ENCODE measurements around the gene TIMM21.

Gene TIMM21

DNA sequence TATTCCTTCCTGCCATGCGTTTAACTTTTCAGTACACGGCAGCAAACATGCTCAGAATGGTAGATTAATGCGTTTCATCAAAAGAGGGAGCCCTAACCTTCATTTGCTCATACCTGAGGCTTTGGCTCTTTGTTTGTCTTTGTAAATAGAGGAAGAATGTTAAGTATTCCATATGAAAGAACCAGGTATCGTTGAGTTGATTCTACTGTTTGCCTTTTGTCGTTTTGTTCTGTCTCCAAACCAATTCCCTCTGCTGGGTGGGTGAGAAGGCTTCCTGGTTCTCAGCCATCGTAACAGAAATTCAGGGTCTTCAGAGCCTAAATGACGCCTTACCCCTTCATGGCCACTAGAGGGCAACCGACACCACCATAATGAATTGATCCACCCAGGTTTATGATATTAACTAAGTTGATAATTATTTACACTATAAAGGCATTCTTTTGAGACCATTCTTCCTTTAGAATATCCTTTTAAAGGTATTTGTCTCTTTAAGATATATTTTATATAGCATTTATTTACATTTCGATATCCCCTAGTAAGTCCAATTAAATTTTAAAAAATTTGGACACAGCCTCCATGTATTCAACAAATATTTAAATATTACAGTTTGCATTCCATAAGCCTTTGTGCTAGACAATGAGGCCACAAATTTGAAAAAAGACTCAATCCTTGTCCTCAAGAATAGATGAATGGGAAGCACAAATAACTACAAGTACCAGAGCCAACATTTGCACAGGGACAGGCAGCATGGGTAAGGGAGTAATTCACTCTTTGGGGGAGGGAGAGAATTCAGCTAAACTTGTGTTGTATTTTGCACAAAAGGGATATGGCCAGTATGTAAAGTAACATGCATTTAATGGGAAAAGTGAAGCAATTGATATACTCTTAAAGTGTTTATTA is 48.1 kb downstream of the TIMM21 start:
- peak; percentile 16 to 95 (median 88) for DNase-seq

DNA sequence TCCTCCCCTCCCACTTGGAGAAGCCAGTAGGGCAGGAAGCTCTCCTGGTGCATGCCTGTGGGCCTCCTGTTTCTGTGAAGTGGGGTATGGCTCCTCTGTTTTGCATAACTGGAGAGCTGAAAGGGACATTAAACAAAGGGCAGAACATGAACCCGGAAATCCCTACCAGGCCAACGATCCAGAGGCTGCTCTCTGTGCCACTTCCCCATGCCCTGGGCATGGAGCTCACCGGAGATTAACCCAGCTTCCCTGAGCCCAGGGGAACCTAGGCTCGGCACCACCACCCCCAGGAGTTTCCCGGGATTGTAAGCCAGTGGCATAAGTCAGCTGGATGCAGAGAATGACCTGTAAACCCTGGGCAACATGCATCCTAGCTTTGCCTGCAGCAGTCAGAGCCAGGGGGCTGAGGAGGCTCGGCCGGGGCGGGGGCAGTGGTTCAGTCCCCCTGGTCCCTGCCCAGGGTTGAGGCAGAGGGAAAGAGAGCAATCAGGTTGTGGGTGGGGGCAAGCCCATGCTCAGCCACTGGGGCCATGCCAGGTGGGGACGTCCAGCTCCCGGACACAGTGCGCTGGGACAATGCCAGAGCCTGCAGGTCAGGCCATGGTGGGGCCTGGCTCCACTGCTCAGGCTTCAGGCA is 49.5 kb downstream of the TIMM21 start:
- no peak for DNase-seq

DNA sequence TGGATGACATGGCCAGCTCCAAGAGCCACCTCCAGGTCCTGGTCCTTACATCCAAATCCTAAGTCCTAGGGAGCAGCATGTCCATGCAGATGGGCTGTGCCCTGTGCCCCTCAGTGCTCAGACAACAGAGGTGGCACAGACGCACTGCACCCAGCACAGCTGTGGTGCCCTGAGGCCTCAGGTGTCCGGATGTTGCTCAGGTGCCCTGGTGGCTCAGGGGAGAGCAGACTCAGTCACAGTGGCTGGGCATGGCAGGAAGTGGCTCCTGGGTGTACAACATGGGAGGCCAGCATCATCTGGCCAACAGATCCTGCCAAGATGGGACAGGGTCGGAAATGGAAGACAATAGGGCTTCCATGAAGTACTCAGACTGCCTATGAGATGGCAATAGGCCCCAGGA is 50.1 kb downstream of the TIMM21 start:
- DNase-seq, result no peak

DNA sequence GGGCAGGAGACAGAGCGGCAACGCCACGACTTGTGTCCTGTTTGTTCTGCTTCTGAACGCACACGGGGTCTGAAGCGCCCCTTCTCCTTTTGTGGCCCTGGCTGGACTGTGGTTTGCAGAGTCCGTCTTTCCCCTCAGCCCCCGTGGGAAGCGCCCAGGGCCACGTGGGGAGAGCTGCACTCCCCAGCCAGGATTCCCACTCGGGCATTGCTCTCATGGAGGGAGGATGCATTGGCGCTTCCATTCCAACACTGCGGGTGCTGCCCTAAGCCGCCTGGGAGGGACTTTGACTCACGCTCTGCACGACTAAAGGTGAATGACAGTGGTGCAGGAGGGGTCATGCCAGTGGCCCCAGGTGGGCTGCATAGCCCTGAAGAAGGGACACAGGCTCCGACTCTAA is 52.5 kb downstream of the TIMM21 start:
- no peak for DNase-seq

DNA sequence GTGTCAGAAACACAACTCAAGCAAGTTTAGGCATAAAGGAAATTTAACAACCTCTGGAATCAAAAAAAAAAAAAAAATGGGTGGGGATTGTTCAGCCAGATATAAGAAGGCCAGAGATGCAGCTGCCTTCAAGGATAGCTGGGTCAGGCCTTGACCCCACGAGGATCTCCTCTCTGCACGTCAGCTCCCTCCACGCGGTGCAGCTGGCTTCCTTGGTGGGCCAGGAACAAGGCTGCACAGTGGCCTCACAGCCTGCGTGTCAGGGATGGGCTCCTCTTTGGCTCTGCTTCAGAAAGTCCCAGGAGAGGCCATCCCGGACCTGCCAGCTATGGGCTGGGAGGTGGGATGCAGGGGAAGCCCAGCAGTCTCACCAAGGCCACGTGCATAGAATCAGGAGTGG is 55.5 kb downstream of the TIMM21 start:
- DNase-seq, result no peak

DNA sequence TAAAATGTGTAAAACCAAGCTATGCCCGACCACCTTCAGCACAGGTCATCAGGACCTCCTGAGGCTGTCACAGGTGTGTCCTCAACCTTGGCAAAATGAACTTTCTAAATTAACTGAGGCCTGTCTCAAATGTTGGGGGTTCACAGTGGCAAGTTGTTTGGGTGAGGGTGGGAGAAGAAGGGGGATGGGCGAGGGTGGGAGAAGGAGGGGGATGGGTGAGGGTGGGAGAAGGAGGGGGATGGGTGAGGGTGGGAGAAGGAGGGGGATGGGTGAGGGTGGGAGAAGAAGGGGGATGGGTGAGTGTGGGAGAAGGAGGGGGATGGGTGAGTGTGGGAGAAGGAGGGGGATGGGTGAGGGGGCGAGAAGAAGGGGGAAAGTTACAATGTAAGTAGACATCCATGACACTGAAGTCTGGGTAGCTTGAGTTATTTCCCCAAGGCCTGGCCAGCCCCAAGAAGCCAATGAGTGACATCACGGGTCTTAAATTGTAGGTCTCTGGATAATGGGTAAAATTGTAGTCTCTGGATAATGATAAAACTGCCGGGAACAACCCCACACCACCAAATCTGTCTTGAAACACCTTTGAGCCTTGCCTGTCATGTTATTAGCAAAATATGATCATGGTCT is 56.3 kb downstream of the TIMM21 start:
- DNase-seq, result no peak

All from NCI-H1417 (cell line).